H1 (cell line): ENCODE measurements around the gene MEN1. TPM values are rescaled to one million over a fixed set of nuclear protein-coding genes. Genes with fewer than 3 reads are reported as not detected.

Source experiments
- CTCF ChIA-PET: fragments of 300-600 bp; sonication (Branson Sonifier 250); formaldehyde crosslinking; loops from one replicate; lab custom pipeline; 2021; ENCODE audit not compliant: partially characterized antibody; lab: Charles Lee
- POLR2A ChIA-PET: fragments of 300-600 bp; sonication (Branson Sonifier 250); formaldehyde crosslinking; loops from one replicate; lab custom pipeline; 2021; ENCODE audit warnings: inconsistent platforms; ENCODE audit not compliant: partially characterized antibody; lab: Charles Lee
- DNase-seq, 2 experiments: peaks; one replicate each; pipeline versions ENCODE4 v3.0.0 to v3.0.0-alpha.2; 2010 to 2022; ENCODE audit warnings: low spot score in 2 of 2, low read depth in 1 of 2, mixed read lengths in 1 of 2
- FAIRE-seq: peaks from 2 replicates; lab custom pipeline; 2011; peaks lifted over from hg19 to GRCh38; lab: Jason Lieb, UNC
- H2AFZ ChIP-seq: 2 replicates; pipeline ENCODE4 v1.8.1; 2012; ENCODE audit warnings: low read length, inconsistent platforms
- H2AK5ac ChIP-seq: 2 replicates; pipeline ENCODE4 v1.6.1; 2013; ENCODE audit warnings: low read depth, low read length
- H2BK120ac ChIP-seq: replicated peaks from 2 replicates; pipeline ENCODE3; 2013; ENCODE audit warnings: low read depth, low read length, inconsistent platforms
- H2BK12ac ChIP-seq: 2 replicates; pipeline ENCODE4 v1.6.1; 2013; ENCODE audit warnings: low read depth, low read length
- H2BK15ac ChIP-seq: 2 replicates; pipeline ENCODE4 v1.6.1; 2013; ENCODE audit warnings: low read length
- H2BK20ac ChIP-seq: 2 replicates; pipeline ENCODE4 v1.6.1; 2013; ENCODE audit warnings: low read length
- H2BK5ac ChIP-seq: 2 replicates; pipeline ENCODE4 v1.6.1; 2013; ENCODE audit warnings: low read depth, low read length
- H3K14ac ChIP-seq: 2 replicates; pipeline ENCODE4 v1.6.1; 2013; ENCODE audit warnings: inconsistent platforms; ENCODE audit not compliant: insufficient read length
- H3K18ac ChIP-seq: 2 replicates; pipeline ENCODE4 v1.6.1; 2013; ENCODE audit warnings: low read length; ENCODE audit errors: extremely low read depth
- H3K23ac ChIP-seq: 2 replicates; pipeline ENCODE4 v1.6.1; 2013; ENCODE audit warnings: inconsistent platforms; ENCODE audit not compliant: insufficient read length
- H3K23me2 ChIP-seq: 2 replicates; pipeline ENCODE4 v1.6.1; 2013; ENCODE audit warnings: low read depth, low read length
- H3K27ac ChIP-seq: 2 replicates; pipeline ENCODE4 v1.6.1; 2011; ENCODE audit warnings: low read depth, low read length, inconsistent platforms
- H3K27me3 ChIP-seq, 4 experiments: replicated peaks in 1 of 4; 1 replicate in 1 of 4; 2 replicates in 3 of 4; pipeline versions ENCODE4 v1.6.1 to v1.8.1; 2011 to 2013; ENCODE audit warnings: low read length in 3 of 4, mild to moderate bottlenecking in 3 of 4, inconsistent platforms in 2 of 4, mixed read lengths in 2 of 4, moderate library complexity in 1 of 4; ENCODE audit not compliant: control insufficient read depth in 3 of 4, insufficient read depth in 3 of 4; ENCODE audit errors: extremely low read depth in 1 of 4
- H3K36me3 ChIP-seq, 4 experiments: 2 replicates each; pipeline versions ENCODE4 v1.6.1 to v1.8.1; 2011 to 2013; ENCODE audit warnings: mild to moderate bottlenecking in 4 of 4, low read length in 3 of 4, moderate library complexity in 2 of 4, control low read depth in 1 of 4, inconsistent platforms in 1 of 4; ENCODE audit not compliant: insufficient read depth in 4 of 4, control insufficient read depth in 2 of 4
- H3K4ac ChIP-seq: replicated peaks from 2 replicates; pipeline ENCODE3; 2013; ENCODE audit warnings: low read length, low read depth, mixed read lengths, inconsistent platforms; ENCODE audit not compliant: insufficient read length
- H3K4me1 ChIP-seq, 4 experiments: replicated peaks in 1 of 4; 1 replicate in 1 of 4; 2 replicates in 3 of 4; pipeline versions ENCODE4 v1.6.1 to v1.8.1; 2011 to 2013; ENCODE audit warnings: low read length in 3 of 4, inconsistent platforms in 2 of 4, mixed read lengths in 1 of 4; ENCODE audit not compliant: insufficient read depth in 4 of 4, control insufficient read depth in 3 of 4
- H3K4me2 ChIP-seq, 2 experiments: 2 replicates each; pipeline versions ENCODE4 v1.6.1 to v1.8.1; 2011 to 2013; ENCODE audit warnings: low read depth in 2 of 2, low read length in 2 of 2, control low read depth in 1 of 2, inconsistent platforms in 1 of 2, mild to moderate bottlenecking in 1 of 2; ENCODE audit not compliant: insufficient read depth in 1 of 2
- H3K4me3 ChIP-seq, 4 experiments: fragments of 200-600, 300-600 bp in 1 of 4; sonication (generic), shearing (Covaris generic), sonication (Bioruptor Twin) in 1 of 4; 2 replicates each; pipeline versions ENCODE4 v1.5.1 to v1.8.1; 2011 to 2016; ENCODE audit warnings: low read length in 4 of 4, low read depth in 3 of 4, control low read depth in 2 of 4, inconsistent platforms in 2 of 4, mild to moderate bottlenecking in 2 of 4, mixed read lengths in 1 of 4, moderate library complexity in 1 of 4; ENCODE audit not compliant: insufficient read depth in 2 of 4; ENCODE audit errors: extremely low read depth in 1 of 4
- H3K56ac ChIP-seq: replicated peaks from 2 replicates; pipeline ENCODE3; 2013; ENCODE audit warnings: low read depth, mild to moderate bottlenecking, mixed read lengths, low read length, inconsistent platforms; ENCODE audit not compliant: insufficient read length
- H3K79me1 ChIP-seq: 2 replicates; pipeline ENCODE4 v1.6.1; 2013; ENCODE audit warnings: low read depth, low read length, control low read depth
- H3K79me2 ChIP-seq, 2 experiments: 2 replicates each; pipeline versions ENCODE4 v1.6.1 to v1.8.1; 2012 to 2013; ENCODE audit warnings: low read length in 2 of 2, mild to moderate bottlenecking in 2 of 2, inconsistent platforms in 1 of 2; ENCODE audit not compliant: insufficient read depth in 2 of 2, control insufficient read depth in 1 of 2
- H3K9ac ChIP-seq, 4 experiments: replicated peaks in 1 of 4; 1 replicate in 1 of 4; 2 replicates in 3 of 4; pipeline versions ENCODE4 v1.6.1 to v1.8.1; 2011 to 2013; ENCODE audit warnings: low read depth in 3 of 4, low read length in 3 of 4, control low read depth in 2 of 4, mild to moderate bottlenecking in 2 of 4, moderate library complexity in 2 of 4, inconsistent platforms in 1 of 4; ENCODE audit errors: extremely low read depth in 1 of 4
- H3K9me3 ChIP-seq, 2 experiments: 2 replicates each; pipeline versions ENCODE4 v1.6.1 to v1.8.1; 2012 to 2013; ENCODE audit warnings: mild to moderate bottlenecking in 2 of 2, moderate library complexity in 2 of 2, control low read depth in 1 of 2, inconsistent platforms in 1 of 2, low read depth in 1 of 2, low read length in 1 of 2, mixed read lengths in 1 of 2; ENCODE audit not compliant: insufficient read depth in 2 of 2
- H4K20me1 ChIP-seq, 2 experiments: replicated peaks in 1 of 2; 2 replicates each; pipeline versions ENCODE3 to v1.8.1; 2011 to 2013; ENCODE audit warnings: inconsistent platforms in 2 of 2, low read length in 2 of 2, mild to moderate bottlenecking in 1 of 2; ENCODE audit not compliant: insufficient read depth in 2 of 2, control insufficient read depth in 1 of 2
- H4K5ac ChIP-seq: 2 replicates; pipeline ENCODE4 v1.6.1; 2013; ENCODE audit warnings: low read length, low read depth, mixed read lengths, inconsistent platforms; ENCODE audit not compliant: insufficient read length
- H4K8ac ChIP-seq: 2 replicates; pipeline ENCODE4 v1.8.0; 2013; ENCODE audit warnings: mild to moderate bottlenecking, moderate library complexity, low read length, inconsistent platforms; ENCODE audit not compliant: insufficient read depth; ENCODE audit errors: extremely low read depth
- H4K91ac ChIP-seq: replicated peaks from 2 replicates; pipeline ENCODE3; 2013; ENCODE audit warnings: low read length, mixed read lengths, inconsistent platforms; ENCODE audit not compliant: insufficient read length
- CHD1 ChIP-seq: IDR thresholded peaks from 2 replicates; pipeline ENCODE4 v1.6.1; 2012; ENCODE audit warnings: low read depth, low read length, improper control_type of control experiment
- SP2 ChIP-seq: IDR thresholded peaks from 2 replicates; pipeline ENCODE4 v1.6.1; 2012; ENCODE audit warnings: mild to moderate bottlenecking, low read length, inconsistent platforms
- WGBS, 2 experiments: shearing (Covaris generic) in 1 of 2; methylation state at CpG; one replicate each; pipeline versions ENCODE4 v1.1.6 to v1.1.7; 2013 to 2015; ENCODE audit warnings: low lambda C conversion rate in 2 of 2, mixed read lengths in 2 of 2, inconsistent platforms in 1 of 2, low coverage in 1 of 2, missing lambda C conversion rate in 1 of 2; ENCODE audit not compliant: insufficient replicate concordance in 2 of 2, insufficient coverage in 1 of 2, insufficient read length in 1 of 2; ENCODE audit errors: extremely low coverage in 1 of 2, missing lambda C conversion rate in 1 of 2; 5-methylcytosine and 5-hydroxymethylcytosine counted together
- polyA plus RNA-seq, 7 experiments: library from polyadenylated mRNA; depleted of rRNA in 3 of 7; stranded (reverse) in 5 of 7; unstranded in 2 of 7; fragments of >200 nt in 5 of 7; fragments of 200-250 nt in 2 of 7; gene quantifications; 1 replicate in 5 of 7; 2 replicates in 1 of 7; 4 replicates in 1 of 7; pipeline versions ENCODE4 v1.2.1 to v1.2.3, GENCODE V29; 2011 to 2013; ENCODE audit warnings: missing spikeins in 2 of 7, mixed read lengths in 2 of 7
- total RNA-seq: library from RNA; stranded (reverse); fragmentation: NEBNext Ultra II Directional; extraction: Animal tissue kit (Norgen Biotek cat#: 25700); gene quantifications from 2 replicates; pipeline ENCODE4 v1.2.1, GENCODE V29; 2021

Gene MEN1
- total and polyA plus RNA-seq, 2 of the 8 experiments (the other 6 are each of a cell fraction or from before 2014, with no cell fraction given): 47.2 to 56.3 TPM

- FAIRE-seq (no peak), DNase-seq (no peak)
- H3K27me3 ChIP-seq: no peaks in the 10 kb centered on the region
- peaks cover 0 to 15% (median 7%) of the 10 kb centered on the region in 4 experiments; a peak in 6 of 7 replicates for H3K4me1 ChIP-seq
- no peak overlapping the region for H3K27ac ChIP-seq
- no peaks in the 10 kb centered on the region for H3K79me1 ChIP-seq
- H2BK5ac ChIP-seq: 0 out of 2 replicates have a peak overlapping the region, but pooled peaks have one; percentile 49
- no peak overlapping the region for H3K14ac ChIP-seq
- ChIA-PET POLR2A (interaction anchor here (29.2 to 42.9 kb wide), 2 partner anchors 5 to 11 kb away, joined by 1087 read pairs; partner anchors contain the start of genes PYGM, RASGRP2 and SF1), CTCF (interaction anchor here (0.5 to 23.7 kb wide), 5 partner anchors 9 to 502 kb away, joined by 3 to 376 read pairs (median 3); partner anchors contain the start of genes PYGM, RASGRP2 and SF1)
- H3K4me2 ChIP-seq: no peak overlapping the region
- no peak overlapping the region for H2AK5ac ChIP-seq
- no peak overlapping the region for H3K4me3 ChIP-seq
- H2BK120ac ChIP-seq: no peak overlapping the region
- H3K18ac ChIP-seq: peak overlapping the region; percentile 43; the same call in 1 of the 2 replicates
- H2AFZ ChIP-seq: no peak overlapping the region
- no peaks in the 10 kb centered on the region for H3K23me2 ChIP-seq
- H3K56ac ChIP-seq: no peak overlapping the region
- no peak overlapping the region for H3K23ac ChIP-seq
- H3K9me3 ChIP-seq: no peaks in the 10 kb centered on the region
- H4K20me1 ChIP-seq: no peaks in the 10 kb centered on the region
- WGBS, 2 experiments: 89% methylated on average over 25 of the region's 26 CpGs; no CpG with 5 or more reads in 1 of the 2 experiments
- H4K91ac ChIP-seq: peak overlapping the region; percentile 80
- no peak overlapping the region for H3K4ac ChIP-seq
- H3K36me3 ChIP-seq: no peaks in the 10 kb centered on the region; a peak in 1 of 8 replicates
- peak overlapping the region; percentile 44; the same call in 1 of the 2 replicates for H2BK12ac ChIP-seq
- H2BK20ac ChIP-seq: no peak overlapping the region; the same call in 1 of the 2 replicates
- H4K5ac ChIP-seq: no peak overlapping the region
- H4K8ac ChIP-seq: no peak overlapping the region; the same call in 1 of the 2 replicates
- H3K9ac ChIP-seq: no peak overlapping the region
- TF ChIP-seq SP2 (no peak), CHD1 (no peak)
- peak overlapping the region; percentile 72; the same call in 1 of the 2 replicates for H2BK15ac ChIP-seq
- H3K79me2 ChIP-seq: no peaks in the 10 kb centered on the region
Observed at GRCh38 chr11:64754124-64754918, 56.0 kb downstream of the MEN1 start.
